Vagina (tissue), 2 donors: ENCODE measurements around the gene ETAA1. TPM values are rescaled to one million over a fixed set of nuclear protein-coding genes. Genes with fewer than 3 reads are reported as not detected.

ENCODE experiments used
- DNase-seq, 2 donors: peaks; one replicate each; pipeline ENCODE4 v3.0.0-alpha.2; 2017; ENCODE audit errors: extremely low spot score in 2 of 2
- H3K27ac ChIP-seq: fragments of 200-600 bp; sonication (generic); one replicate; pipeline ENCODE4 v1.5.1; 2019
- H3K27me3 ChIP-seq: fragments of 200-600 bp; sonication (generic); one replicate; pipeline ENCODE4 v1.5.1; 2019
- H3K36me3 ChIP-seq, 2 donors: fragments of 200-600 bp; sonication (generic); one replicate each; pipeline ENCODE4 v1.5.1; 2017 to 2019
- H3K4me1 ChIP-seq: fragments of 200-600 bp; sonication (generic); one replicate; pipeline ENCODE4 v1.5.1; 2019
- H3K4me3 ChIP-seq, 2 donors: fragments of 200-600 bp; sonication (generic); 1 replicate in 1 of 2; 2 replicates in 1 of 2; pipeline ENCODE4 v1.5.1; 2016 to 2019
- H3K9me3 ChIP-seq: fragments of 200-600 bp; sonication (generic); one replicate; pipeline ENCODE4 v1.5.1; 2019
- POLR2A ChIP-seq, 2 donors: fragments of 450-650 bp; IDR thresholded peaks; one replicate each; pipeline ENCODE4 v1.6.1; 2017; ENCODE audit warnings: antibody characterized with exemption in 2 of 2, mild to moderate bottlenecking in 2 of 2, moderate library complexity in 2 of 2
- POLR2AphosphoS5 ChIP-seq, 2 donors: sonication (generic); formaldehyde crosslinking; IDR thresholded peaks; one replicate each; pipeline ENCODE4 v1.9.0; 2017; ENCODE audit warnings: antibody characterized with exemption in 2 of 2, mild to moderate bottlenecking in 2 of 2, low read depth in 1 of 2; ENCODE audit not compliant: insufficient read depth in 1 of 2
- intact Hi-C: fragments of 100-400 bp; cut with DNase I; formaldehyde crosslinking; loops from one replicate; pipeline ENCODE4 v1.15.1; 2023
- total RNA-seq: library from RNA; depleted of rRNA; stranded (reverse); fragments of >200 nt; gene quantifications from one replicate; pipeline ENCODE4 v1.2.3, GENCODE V29; 2016
- TF ChIP-seq, protein P1 (sequence below), 3 experiments: fragments of 450-650 bp in 2 of 3; fragments of 200-600 bp in 1 of 3; sonication (generic) in 1 of 3; IDR thresholded peaks; one replicate each; pipeline ENCODE4 v1.5.1; 2017 to 2019; ENCODE audit warnings: antibody characterized with exemption in 3 of 3, mild to moderate bottlenecking in 2 of 3, moderate library complexity in 2 of 3

Gene ETAA1
- total RNA-seq, 1 donor from 2014 or later, result 15.2 TPM

GRCh38 chr2:67408346-67408745 is 11.2 kb downstream of the ETAA1 start:
- Histone ChIP-seq H3K36me3 (peaks cover 0 to 24% of the 10 kb centered on the region in 2 donors), H3K27ac (no peak overlapping the region), H3K27me3 (no peaks in the 10 kb centered on the region), H3K4me1 (no peaks in the 10 kb centered on the region), H3K4me3 (no peak overlapping the region), H3K9me3 (no peaks in the 10 kb centered on the region)
- no peak for DNase-seq
- TF ChIP-seq, protein P1, sequence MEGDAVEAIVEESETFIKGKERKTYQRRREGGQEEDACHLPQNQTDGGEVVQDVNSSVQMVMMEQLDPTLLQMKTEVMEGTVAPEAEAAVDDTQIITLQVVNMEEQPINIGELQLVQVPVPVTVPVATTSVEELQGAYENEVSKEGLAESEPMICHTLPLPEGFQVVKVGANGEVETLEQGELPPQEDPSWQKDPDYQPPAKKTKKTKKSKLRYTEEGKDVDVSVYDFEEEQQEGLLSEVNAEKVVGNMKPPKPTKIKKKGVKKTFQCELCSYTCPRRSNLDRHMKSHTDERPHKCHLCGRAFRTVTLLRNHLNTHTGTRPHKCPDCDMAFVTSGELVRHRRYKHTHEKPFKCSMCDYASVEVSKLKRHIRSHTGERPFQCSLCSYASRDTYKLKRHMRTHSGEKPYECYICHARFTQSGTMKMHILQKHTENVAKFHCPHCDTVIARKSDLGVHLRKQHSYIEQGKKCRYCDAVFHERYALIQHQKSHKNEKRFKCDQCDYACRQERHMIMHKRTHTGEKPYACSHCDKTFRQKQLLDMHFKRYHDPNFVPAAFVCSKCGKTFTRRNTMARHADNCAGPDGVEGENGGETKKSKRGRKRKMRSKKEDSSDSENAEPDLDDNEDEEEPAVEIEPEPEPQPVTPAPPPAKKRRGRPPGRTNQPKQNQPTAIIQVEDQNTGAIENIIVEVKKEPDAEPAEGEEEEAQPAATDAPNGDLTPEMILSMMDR (IDR thresholded peaks at IDR 0.05), result no peak
- no peak for TF ChIP-seq POLR2A (IDR thresholded peaks at IDR 0.05)
- intact Hi-C loops, result no loop called here

GRCh38 chr2:67412424-67412823 is 15.3 kb downstream of the ETAA1 start:
- H3K4me1 ChIP-seq, result no peaks in the 10 kb centered on the region
- H3K4me3 ChIP-seq, result no peak overlapping the region
- TF ChIP-seq, protein P1 (IDR thresholded peaks at IDR 0.05), result no peak
- no peak for TF ChIP-seq POLR2A (IDR thresholded peaks at IDR 0.05)
- no peak for TF ChIP-seq POLR2AphosphoS5 (IDR thresholded peaks at IDR 0.05; ENCODE audit: insufficient read depth in 1 of 2, low read depth in 1 of 2)
- no peaks in the 10 kb centered on the region for H3K27me3 ChIP-seq
- DNase-seq, result no peak
- peaks cover 0 to 5% of the 10 kb centered on the region in 2 donors for H3K36me3 ChIP-seq
- intact Hi-C loops, result no loop called here
- no peak overlapping the region for H3K27ac ChIP-seq
- no peaks in the 10 kb centered on the region for H3K9me3 ChIP-seq

DNA sequence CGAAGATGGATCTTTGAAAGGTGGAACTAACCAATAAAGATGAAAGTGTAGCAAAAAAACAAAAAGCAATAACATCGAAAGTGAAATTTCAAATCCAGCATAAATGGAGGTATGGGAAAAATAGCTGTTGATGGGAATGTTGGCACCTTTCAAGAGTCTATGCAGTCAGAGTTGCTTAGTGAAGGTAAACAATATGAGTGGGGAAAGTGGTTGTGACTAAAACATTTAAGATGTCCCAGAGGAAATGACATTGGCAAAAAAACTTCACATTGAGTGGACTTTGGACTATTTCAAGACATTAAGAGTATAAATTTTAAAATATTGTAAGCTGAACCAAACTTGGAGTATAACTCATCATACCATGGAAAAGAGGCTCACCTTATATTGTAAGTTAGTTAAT is 17.7 kb downstream of the ETAA1 start:
- Histone ChIP-seq H3K27ac (no peak overlapping the region), H3K4me1 (no peaks in the 10 kb centered on the region), H3K9me3 (no peaks in the 10 kb centered on the region), H3K36me3 (peaks cover 0 to 5% of the 10 kb centered on the region in 2 donors), H3K27me3 (no peaks in the 10 kb centered on the region), H3K4me3 (no peak overlapping the region)
- intact Hi-C loops, result no loop called here
- no peak for DNase-seq
- TF ChIP-seq POLR2A (IDR thresholded peaks at IDR 0.05), result no peak

DNA sequence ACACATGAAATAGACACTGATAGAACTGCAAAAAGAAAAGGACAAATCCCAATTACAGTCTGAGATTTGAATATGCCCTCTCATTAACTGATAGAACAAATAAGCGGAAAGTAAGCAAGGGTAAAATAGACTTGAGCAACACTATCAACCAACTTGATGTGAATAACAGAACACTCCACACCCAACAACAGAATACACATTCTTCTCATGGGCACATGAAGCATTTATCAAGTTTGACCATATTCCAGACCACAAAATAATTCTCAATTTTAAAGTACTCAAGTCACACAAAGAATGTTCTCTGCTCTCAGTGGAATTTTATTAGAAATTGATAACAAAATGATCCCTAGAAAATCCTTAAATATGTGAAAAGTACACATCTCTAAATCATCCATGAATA is 19.0 kb downstream of the ETAA1 start:
- no peaks in the 10 kb centered on the region for H3K9me3 ChIP-seq

GRCh38 chr2:67423489-67423888 is 26.4 kb downstream of the ETAA1 start:
- Histone ChIP-seq H3K36me3 (no peaks in the 10 kb centered on the region), H3K4me1 (no peaks in the 10 kb centered on the region), H3K9me3 (peaks cover 10% of the 10 kb centered on the region), H3K27me3 (no peaks in the 10 kb centered on the region), H3K27ac (no peak overlapping the region), H3K4me3 (no peak overlapping the region)
- intact Hi-C loops, result no loop called here
- no peak for DNase-seq
- no peak for TF ChIP-seq POLR2AphosphoS5 (IDR thresholded peaks at IDR 0.05; ENCODE audit: insufficient read depth in 1 of 2, low read depth in 1 of 2)
- TF ChIP-seq, protein P1 (IDR thresholded peaks at IDR 0.05), result no peak
- TF ChIP-seq POLR2A (IDR thresholded peaks at IDR 0.05), result no peak

More for the DNA sequence above, 19.0 kb downstream of the ETAA1 start:
- Histone ChIP-seq H3K27ac (no peak overlapping the region), H3K4me3 (no peak overlapping the region), H3K27me3 (no peaks in the 10 kb centered on the region), H3K36me3 (peaks cover 0 to 4% of the 10 kb centered on the region in 2 donors), H3K4me1 (no peaks in the 10 kb centered on the region)
- DNase-seq, result no peak
- intact Hi-C loops, result no loop called here
- TF ChIP-seq POLR2AphosphoS5 (IDR thresholded peaks at IDR 0.05; ENCODE audit: insufficient read depth in 1 of 2, low read depth in 1 of 2), result no peak
- no peak for TF ChIP-seq POLR2A (IDR thresholded peaks at IDR 0.05)
- TF ChIP-seq, protein P1 (IDR thresholded peaks at IDR 0.05), result no peak

DNA sequence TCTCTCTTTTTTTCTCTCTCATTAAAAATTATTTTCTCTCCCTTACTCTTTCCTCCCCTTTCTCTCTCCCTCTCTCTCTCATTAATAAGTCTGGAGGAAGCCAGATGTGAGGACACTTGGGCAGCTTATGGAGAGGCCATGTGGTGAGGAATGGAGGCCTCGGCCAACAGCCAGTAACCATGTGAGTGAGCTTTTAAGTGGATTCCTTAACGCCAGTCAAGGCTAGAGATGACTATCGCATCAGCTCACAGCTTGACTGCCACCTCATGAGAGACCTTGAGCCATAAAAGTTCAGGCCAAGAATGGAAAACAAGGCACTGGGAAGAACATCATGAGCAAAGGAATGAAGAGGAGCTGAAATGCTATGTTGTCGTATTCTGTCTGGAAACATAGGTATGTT is 39.1 kb downstream of the ETAA1 start:
- no peak for DNase-seq
- H3K9me3 ChIP-seq, result no peaks in the 10 kb centered on the region
- no peaks in the 10 kb centered on the region for H3K27me3 ChIP-seq
- no peak overlapping the region for H3K27ac ChIP-seq
- TF ChIP-seq, protein P1 (IDR thresholded peaks at IDR 0.05), result no peak
- no peak for TF ChIP-seq POLR2AphosphoS5 (IDR thresholded peaks at IDR 0.05; ENCODE audit: insufficient read depth in 1 of 2, low read depth in 1 of 2)
- TF ChIP-seq POLR2A (IDR thresholded peaks at IDR 0.05), result no peak
- H3K4me3 ChIP-seq, result no peak overlapping the region
- H3K36me3 ChIP-seq, result no peaks in the 10 kb centered on the region
- no peaks in the 10 kb centered on the region for H3K4me1 ChIP-seq
- intact Hi-C loops, result no loop called here
